ENCODE data around the gene CPED1.
"Not testable (repeated sequence)": the region's sequence is repeated elsewhere in the genome, so short reads cannot be mapped to it uniquely, and the experiment has no call there.

The CPED1 gene

GRCh38 chr7:121313220-121313792 is 324.8 kb downstream of the CPED1 start:
- H3K9ac ChIP-seq (ENCODE audit: low read depth, low read length) = no peak overlapping the region

GRCh38 chr7:121313793-121314676 is 325.5 kb downstream of the CPED1 start:
- no peaks in the 10 kb centered on the region for H3K27me3 ChIP-seq (ENCODE audit: control insufficient read depth, insufficient read depth, low read length)
- no peaks in the 10 kb centered on the region for H3K9me3 ChIP-seq (replicated peaks; ENCODE audit: low read length)
- peak overlapping the region; percentile 4 for H3K4me2 ChIP-seq (ENCODE audit: low read length)
- H3K4me3 ChIP-seq (ENCODE audit: low read length) = no peak overlapping the region
- no peak overlapping the region for H3K9ac ChIP-seq (ENCODE audit: low read depth, low read length)
- peaks cover 13% of the 10 kb centered on the region for H3K4me1 ChIP-seq (ENCODE audit: control insufficient read depth, insufficient read depth, low read length)
- H3K36me3 ChIP-seq (ENCODE audit: insufficient read depth, low read length) = no peaks in the 10 kb centered on the region

More at GRCh38 chr7:121313220-121313792, 324.8 kb downstream of the CPED1 start:
- Histone ChIP-seq H3K36me3 (ENCODE audit: insufficient read depth, low read length) (no peaks in the 10 kb centered on the region), H3K4me3 (ENCODE audit: low read length) (no peak overlapping the region), H3K4me1 (ENCODE audit: control insufficient read depth, insufficient read depth, low read length) (peaks cover 13% of the 10 kb centered on the region), H3K4me2 (ENCODE audit: low read length) (peak overlapping the region; percentile 4), H3K27me3 (ENCODE audit: control insufficient read depth, insufficient read depth, low read length) (no peaks in the 10 kb centered on the region), H3K9me3 (replicated peaks; ENCODE audit: low read length) (no peaks in the 10 kb centered on the region)

- H3K9ac ChIP-seq (ENCODE audit: low read depth, low read length); H3K27me3 ChIP-seq (ENCODE audit: control insufficient read depth, insufficient read depth, low read length); H3K9me3 ChIP-seq (replicated peaks; ENCODE audit: low read length); H3K4me3 ChIP-seq (ENCODE audit: low read length); H3K4me2 ChIP-seq (ENCODE audit: low read length); H3K36me3 ChIP-seq (ENCODE audit: insufficient read depth, low read length): not testable (repeated sequence)
- H3K4me1 ChIP-seq (ENCODE audit: control insufficient read depth, insufficient read depth, low read length) = peaks cover 13% of the 10 kb centered on the region
These were observed 326.7 kb downstream of the CPED1 start for GRCh38 chr7:121315170-121315569.

GRCh38 chr7:121322460-121322859 is 333.9 kb downstream of the CPED1 start:
- Histone ChIP-seq H3K36me3 (ENCODE audit: insufficient read depth, low read length) (no peaks in the 10 kb centered on the region), H3K9ac (ENCODE audit: low read depth, low read length) (no peak overlapping the region), H3K4me1 (ENCODE audit: control insufficient read depth, insufficient read depth, low read length) (no peaks in the 10 kb centered on the region), H3K9me3 (replicated peaks; ENCODE audit: low read length) (no peaks in the 10 kb centered on the region), H3K4me3 (ENCODE audit: low read length) (no peak overlapping the region), H3K4me2 (ENCODE audit: low read length) (no peak overlapping the region), H3K27me3 (ENCODE audit: control insufficient read depth, insufficient read depth, low read length) (no peaks in the 10 kb centered on the region)

- Histone ChIP-seq H3K4me2 (ENCODE audit: low read length) (no peak overlapping the region), H3K36me3 (ENCODE audit: insufficient read depth, low read length) (no peaks in the 10 kb centered on the region), H3K9me3 (replicated peaks; ENCODE audit: low read length) (no peaks in the 10 kb centered on the region), H3K4me1 (ENCODE audit: control insufficient read depth, insufficient read depth, low read length) (peaks cover 3% of the 10 kb centered on the region), H3K27me3 (ENCODE audit: control insufficient read depth, insufficient read depth, low read length) (peaks cover 6% of the 10 kb centered on the region), H3K9ac (ENCODE audit: low read depth, low read length) (no peak overlapping the region), H3K4me3 (ENCODE audit: low read length) (no peak overlapping the region)
These were observed 335.2 kb downstream of the CPED1 start for GRCh38 chr7:121323515-121324302.

GRCh38 chr7:121327671-121328070 is 339.2 kb downstream of the CPED1 start:
- no peak overlapping the region for H3K4me3 ChIP-seq (ENCODE audit: low read length)
- H3K36me3 ChIP-seq (ENCODE audit: insufficient read depth, low read length) = no peaks in the 10 kb centered on the region
- H3K27me3 ChIP-seq (ENCODE audit: control insufficient read depth, insufficient read depth, low read length) = peaks cover 18% of the 10 kb centered on the region
- no peak overlapping the region for H3K4me2 ChIP-seq (ENCODE audit: low read length)
- no peak overlapping the region for H3K9ac ChIP-seq (ENCODE audit: low read depth, low read length)
- no peaks in the 10 kb centered on the region for H3K9me3 ChIP-seq (replicated peaks; ENCODE audit: low read length)
- H3K4me1 ChIP-seq (ENCODE audit: control insufficient read depth, insufficient read depth, low read length) = peaks cover 15% of the 10 kb centered on the region

- Histone ChIP-seq H3K27me3 (ENCODE audit: control insufficient read depth, insufficient read depth, low read length) (peaks cover 18% of the 10 kb centered on the region), H3K4me1 (ENCODE audit: control insufficient read depth, insufficient read depth, low read length) (peaks cover 15% of the 10 kb centered on the region), H3K9ac (ENCODE audit: low read depth, low read length) (peak within 1 kb of the TSS; percentile 26), H3K4me3 (ENCODE audit: low read length) (peak within 1 kb of the TSS; percentile 79), H3K9me3 (replicated peaks; ENCODE audit: low read length) (no peaks in the 10 kb centered on the region), H3K4me2 (ENCODE audit: low read length) (peak within 1 kb of the TSS; percentile 100), H3K36me3 (ENCODE audit: insufficient read depth, low read length) (no peaks in the 10 kb centered on the region)
These were observed 340.1 kb downstream of the CPED1 start, which contains the start of gene WNT16 for GRCh38 chr7:121328508-121329190. WNT16 (plus strand) TSS chr7:121329000; CDS start chr7:121329293, 293 bp downstream.

GRCh38 chr7:121329191-121330052 is 340.9 kb downstream of the CPED1 start:
- Histone ChIP-seq H3K9me3 (replicated peaks; ENCODE audit: low read length) (no peaks in the 10 kb centered on the region), H3K9ac (ENCODE audit: low read depth, low read length) (peak overlapping the region; percentile 26), H3K4me3 (ENCODE audit: low read length) (peak overlapping the region; percentile 79), H3K4me1 (ENCODE audit: control insufficient read depth, insufficient read depth, low read length) (peaks cover 15% of the 10 kb centered on the region), H3K4me2 (ENCODE audit: low read length) (peak overlapping the region; percentile 100), H3K36me3 (ENCODE audit: insufficient read depth, low read length) (no peaks in the 10 kb centered on the region), H3K27me3 (ENCODE audit: control insufficient read depth, insufficient read depth, low read length) (peaks cover 18% of the 10 kb centered on the region)

- Histone ChIP-seq H3K27me3 (ENCODE audit: control insufficient read depth, insufficient read depth, low read length) (peaks cover 18% of the 10 kb centered on the region), H3K9ac (ENCODE audit: low read depth, low read length) (peak overlapping the region; percentile 26), H3K4me1 (ENCODE audit: control insufficient read depth, insufficient read depth, low read length) (peaks cover 15% of the 10 kb centered on the region), H3K9me3 (replicated peaks; ENCODE audit: low read length) (no peaks in the 10 kb centered on the region), H3K36me3 (ENCODE audit: insufficient read depth, low read length) (no peaks in the 10 kb centered on the region), H3K4me2 (ENCODE audit: low read length) (peak overlapping the region; percentile 100), H3K4me3 (ENCODE audit: low read length) (peak overlapping the region; percentile 79)
These were observed 341.7 kb downstream of the CPED1 start for GRCh38 chr7:121330053-121330833.

GRCh38 chr7:121331048-121331447 is 342.5 kb downstream of the CPED1 start:
- no peaks in the 10 kb centered on the region for H3K9me3 ChIP-seq (replicated peaks; ENCODE audit: low read length)
- no peak overlapping the region for H3K4me2 ChIP-seq (ENCODE audit: low read length)
- no peak overlapping the region for H3K4me3 ChIP-seq (ENCODE audit: low read length)
- H3K36me3 ChIP-seq (ENCODE audit: insufficient read depth, low read length) = no peaks in the 10 kb centered on the region
- H3K9ac ChIP-seq (ENCODE audit: low read depth, low read length) = no peak overlapping the region
- peaks cover 15% of the 10 kb centered on the region for H3K4me1 ChIP-seq (ENCODE audit: control insufficient read depth, insufficient read depth, low read length)
- H3K27me3 ChIP-seq (ENCODE audit: control insufficient read depth, insufficient read depth, low read length) = peaks cover 18% of the 10 kb centered on the region

Data from skeletal muscle satellite cell (primary cell).